ENCODE measurements around the gene SHOC2.

DNA sequence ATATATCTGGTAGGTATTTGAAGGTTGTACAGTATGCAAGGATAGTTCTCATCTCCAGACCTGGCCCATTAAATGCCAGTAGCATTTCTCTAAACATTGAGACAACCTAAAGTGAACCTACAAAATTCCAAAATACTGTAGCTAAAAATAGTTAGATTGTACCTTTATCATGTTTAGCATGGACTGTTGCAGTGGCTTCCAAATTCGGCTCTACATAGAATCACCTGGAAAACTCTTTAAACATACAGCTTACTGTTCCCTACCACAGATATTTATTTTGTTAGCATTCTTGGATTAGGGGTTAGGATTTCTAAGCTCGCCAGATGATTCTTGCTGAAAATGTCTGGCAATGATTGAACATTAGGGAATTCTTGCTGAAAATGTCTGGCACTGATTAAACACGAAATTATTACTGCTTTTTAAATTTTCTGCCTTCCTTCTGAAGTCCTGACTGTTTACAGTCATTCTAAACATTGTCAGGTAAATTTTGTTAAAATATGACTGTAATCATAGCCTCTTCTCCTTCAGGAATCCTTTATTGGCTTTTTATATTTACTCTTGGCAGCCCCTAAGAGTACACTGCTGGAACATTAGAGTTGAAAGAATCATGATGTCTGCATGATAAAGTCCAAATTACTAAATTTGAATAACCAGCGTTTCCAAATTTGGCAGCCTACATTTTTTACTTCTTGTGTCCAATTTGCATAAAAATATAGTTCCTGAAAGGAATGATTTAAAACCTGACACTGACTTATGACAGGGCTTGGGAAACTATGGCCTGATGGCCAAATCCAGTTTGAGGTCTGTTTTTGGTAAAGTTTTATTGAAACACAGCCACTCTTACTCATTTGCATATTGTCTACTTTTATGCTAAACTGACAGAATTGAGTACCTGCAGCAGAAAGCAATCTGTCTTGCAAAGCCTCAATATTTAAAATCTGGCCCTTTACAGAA, 40.3 kb downstream of the SHOC2 start:
- TF ChIP-seq POLR2A (IDR thresholded peaks at IDR 0.05; ENCODE audit: control extremely low read depth in 1 of 2, low read depth in 2 of 2, low read length in 2 of 2): no peak
- no peak for TF ChIP-seq CREB1 (IDR thresholded peaks at IDR 0.05)
- no peak for TF ChIP-seq POLR2AphosphoS5 (IDR thresholded peaks at IDR 0.05; ENCODE audit: low read depth, low read length)

All from H1 (cell line).